Measurements from ENCODE around the gene HMX3.

GRCh38 chr10:123165445-123166072 lies 29.8 kb downstream of the HMX3 start:
- TF ChIP-seq STAT6 (CRISPR knock-in tag; IDR thresholded peaks at IDR 0.05; ENCODE audit: borderline replicate concordance) (no peak), CTCF (CRISPR knock-in tag; IDR thresholded peaks at IDR 0.05) (peak; percentile 32), EP300 (IDR thresholded peaks at IDR 0.05; ENCODE audit: low read depth in 2 of 2, low read length in 2 of 2) (no peak), EP300 (CRISPR knock-in tag; IDR thresholded peaks at IDR 0.05; ENCODE audit: borderline replicate concordance) (no peak), YY1 (IDR thresholded peaks at IDR 0.05; ENCODE audit: insufficient read depth, insufficient replicate concordance, low read depth, low read length) (no peak), ZSCAN9 (CRISPR knock-in tag; IDR thresholded peaks at IDR 0.05; ENCODE audit: borderline replicate concordance) (no peak), GATA4 (IDR thresholded peaks at IDR 0.05; ENCODE audit: borderline replicate concordance, low read depth) (no peak), POLR2AphosphoS5 (IDR thresholded peaks at IDR 0.05; ENCODE audit: low read depth, low read length) (no peak), NBN (conservative IDR thresholded peaks at IDR 0.05) (no peak), ZNF558 (CRISPR knock-in tag; IDR thresholded peaks at IDR 0.05; ENCODE audit: borderline replicate concordance) (no peak), TP53 (CRISPR knock-in tag; conservative IDR thresholded peaks at IDR 0.05) (no peak), TCF7L2 (IDR thresholded peaks at IDR 0.05; ENCODE audit: low read depth, low read length) (no peak)
- TF ChIP-seq, protein P1, sequence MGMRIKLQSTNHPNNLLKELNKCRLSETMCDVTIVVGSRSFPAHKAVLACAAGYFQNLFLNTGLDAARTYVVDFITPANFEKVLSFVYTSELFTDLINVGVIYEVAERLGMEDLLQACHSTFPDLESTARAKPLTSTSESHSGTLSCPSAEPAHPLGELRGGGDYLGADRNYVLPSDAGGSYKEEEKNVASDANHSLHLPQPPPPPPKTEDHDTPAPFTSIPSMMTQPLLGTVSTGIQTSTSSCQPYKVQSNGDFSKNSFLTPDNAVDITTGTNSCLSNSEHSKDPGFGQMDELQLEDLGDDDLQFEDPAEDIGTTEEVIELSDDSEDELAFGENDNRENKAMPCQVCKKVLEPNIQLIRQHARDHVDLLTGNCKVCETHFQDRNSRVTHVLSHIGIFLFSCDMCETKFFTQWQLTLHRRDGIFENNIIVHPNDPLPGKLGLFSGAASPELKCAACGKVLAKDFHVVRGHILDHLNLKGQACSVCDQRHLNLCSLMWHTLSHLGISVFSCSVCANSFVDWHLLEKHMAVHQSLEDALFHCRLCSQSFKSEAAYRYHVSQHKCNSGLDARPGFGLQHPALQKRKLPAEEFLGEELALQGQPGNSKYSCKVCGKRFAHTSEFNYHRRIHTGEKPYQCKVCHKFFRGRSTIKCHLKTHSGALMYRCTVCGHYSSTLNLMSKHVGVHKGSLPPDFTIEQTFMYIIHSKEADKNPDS (CRISPR knock-in tag; IDR thresholded peaks at IDR 0.05) = no peak
